HG02870 (cell line): Measurements from ENCODE around the gene FMNL2.

Experiments
- ATAC-seq: cut with Tn5 transposase; IDR thresholded peaks from one replicate; pipeline ENCODE4 v1.9.1; 2021; ENCODE audit warnings: mild to moderate bottlenecking, moderate library complexity; ENCODE audit not compliant: unreplicated experiment

Gene FMNL2

DNA sequence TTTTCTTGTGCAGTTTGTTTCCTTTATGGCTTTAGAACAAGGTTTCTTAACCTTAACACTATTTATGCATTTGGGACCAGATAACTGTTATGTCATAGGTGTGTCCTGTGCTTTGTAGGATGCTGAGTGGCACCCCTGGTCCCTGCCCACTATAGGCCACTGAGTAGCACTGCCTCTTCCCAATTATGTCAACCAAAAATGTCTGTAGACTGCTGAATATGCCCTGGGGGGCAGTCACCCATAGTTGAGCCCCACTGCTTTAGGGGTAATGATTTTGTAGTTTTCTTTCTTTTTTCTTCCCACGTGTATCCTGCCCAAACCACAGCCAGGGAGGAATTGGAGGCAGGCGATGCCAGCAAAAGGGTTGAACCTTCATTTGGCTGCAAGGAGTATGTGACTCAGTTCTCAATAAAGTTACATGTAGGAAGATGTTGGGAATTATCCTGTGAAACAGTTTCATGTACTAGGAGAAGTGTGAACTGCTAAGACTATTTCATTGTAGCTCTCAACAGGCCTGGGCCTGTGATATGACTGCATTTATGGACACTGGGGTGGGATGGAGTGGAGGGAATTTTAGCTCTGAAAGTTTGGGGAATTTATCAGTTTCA is 65.7 kb downstream of the FMNL2 start:
- ATAC-seq: no peak

DNA sequence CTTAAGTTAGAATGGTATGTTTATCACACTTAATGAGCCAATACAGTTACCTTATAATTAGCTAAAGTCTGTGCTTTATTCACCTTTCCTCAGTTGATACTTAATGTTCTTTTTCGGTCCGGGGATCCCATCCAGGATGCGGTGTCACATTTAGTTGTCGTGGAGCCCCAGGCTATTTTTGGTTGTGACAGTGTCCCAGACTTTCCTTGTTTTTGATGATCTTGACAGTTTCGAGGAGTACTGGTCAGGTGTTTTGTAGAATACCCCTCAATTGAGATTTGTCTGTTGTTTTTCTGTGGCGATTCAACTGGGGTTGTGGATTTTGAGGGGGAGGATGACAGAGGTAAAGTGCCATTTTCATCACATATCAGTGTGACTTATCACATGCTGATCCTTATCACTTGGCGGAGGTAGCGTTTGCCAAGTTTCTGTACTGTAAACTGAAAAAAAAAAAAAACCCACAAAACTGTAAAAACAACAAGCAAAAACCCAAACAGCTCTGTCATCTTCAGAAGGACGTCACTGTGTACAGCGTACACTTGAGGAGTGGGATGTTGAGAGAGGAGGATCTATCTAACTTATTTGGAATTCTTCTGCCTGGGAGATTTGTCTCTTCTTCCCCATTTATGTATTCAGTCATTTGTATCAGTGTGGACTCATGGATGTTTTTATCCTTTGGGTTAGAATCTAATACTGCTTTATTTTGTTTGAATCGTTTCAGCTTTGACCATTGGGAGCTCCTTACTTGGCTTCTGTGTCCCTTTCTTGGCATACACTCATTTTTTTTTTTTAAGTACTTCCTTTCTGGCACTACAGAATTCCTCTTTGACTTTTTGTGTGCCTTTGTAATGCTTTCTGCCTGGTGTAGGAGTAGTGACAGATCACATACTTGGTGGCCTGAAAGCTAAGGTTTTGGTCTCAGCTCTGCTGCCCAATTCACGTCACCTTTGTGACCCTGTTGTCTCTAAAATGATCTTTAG is 68.1 kb downstream of the FMNL2 start:
- no peak for ATAC-seq

DNA sequence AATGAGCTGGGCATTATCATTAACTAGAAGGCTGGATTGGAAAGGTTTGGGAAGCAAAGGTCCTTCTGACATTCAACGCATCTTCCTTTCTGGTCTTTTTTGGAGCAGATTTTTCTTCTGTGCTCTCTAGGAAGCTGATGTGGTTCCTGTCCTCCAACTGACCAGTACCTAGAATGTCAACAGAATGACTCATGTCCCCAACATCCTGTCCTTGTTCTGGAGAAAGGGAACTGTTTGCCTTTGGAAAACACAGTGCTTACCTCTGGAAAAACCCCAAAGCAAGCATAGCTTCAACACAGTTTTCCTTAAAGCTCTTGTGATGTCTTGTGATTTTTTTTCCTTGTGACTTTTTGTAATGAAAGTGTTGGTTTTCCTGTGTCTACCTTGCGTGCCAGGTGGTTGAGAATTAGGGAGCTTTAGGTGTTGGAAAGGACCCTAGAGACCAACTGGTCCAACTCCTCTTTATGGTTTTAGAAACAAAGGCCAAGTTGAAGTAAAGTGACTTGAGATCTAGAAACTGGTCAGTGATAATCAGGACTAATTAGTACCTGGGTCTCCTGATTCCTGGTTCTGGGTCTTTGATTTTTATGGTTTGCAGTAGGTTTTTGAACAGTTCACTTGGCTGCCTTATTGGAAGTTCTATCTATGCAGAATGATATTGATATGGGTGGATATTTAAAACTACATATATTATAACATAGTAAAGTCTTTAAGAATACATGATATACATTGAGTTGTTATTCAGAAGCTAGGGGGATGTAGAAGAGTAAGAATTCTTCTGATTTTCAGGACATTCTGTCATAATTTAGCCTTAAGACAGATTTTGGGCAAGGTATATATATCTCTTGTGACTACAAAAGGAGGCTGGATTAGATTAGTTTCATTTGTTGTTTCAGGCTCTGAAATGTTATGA is 70.5 kb downstream of the FMNL2 start:
- no peak for ATAC-seq

DNA sequence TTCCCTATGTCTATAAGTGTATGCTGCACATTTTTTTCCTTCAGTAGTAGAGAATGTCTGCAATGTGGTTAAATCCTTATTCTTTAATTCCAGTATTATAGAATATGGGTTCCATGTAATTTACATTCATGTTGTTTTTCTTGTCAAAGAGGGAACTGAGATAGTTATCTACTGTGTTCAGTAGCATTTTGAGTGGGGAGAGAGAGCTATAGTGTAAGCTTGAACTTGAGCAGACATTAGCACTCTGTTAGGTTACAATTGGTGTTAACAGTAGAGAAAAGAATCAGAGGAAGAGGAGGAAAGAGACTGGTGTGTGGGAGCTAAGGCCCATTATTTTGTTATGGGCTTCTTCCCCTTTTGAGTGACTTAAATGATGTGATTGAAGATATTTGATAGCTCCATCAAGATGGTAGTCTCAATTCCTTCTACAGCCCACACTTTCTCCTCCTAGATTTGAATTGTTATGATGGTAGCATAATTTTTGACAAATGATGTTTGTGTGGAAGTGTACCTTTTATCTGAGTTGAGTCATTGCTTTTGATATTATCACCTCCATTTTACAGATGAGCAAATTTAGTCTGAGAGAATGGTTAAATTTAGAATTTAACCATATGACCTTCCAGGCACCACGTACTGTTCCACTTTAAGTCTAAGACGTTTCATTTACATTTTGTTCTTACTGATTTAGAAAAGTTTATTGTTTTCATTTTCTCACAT is 71.3 kb downstream of the FMNL2 start:
- ATAC-seq: peak; percentile 55

DNA sequence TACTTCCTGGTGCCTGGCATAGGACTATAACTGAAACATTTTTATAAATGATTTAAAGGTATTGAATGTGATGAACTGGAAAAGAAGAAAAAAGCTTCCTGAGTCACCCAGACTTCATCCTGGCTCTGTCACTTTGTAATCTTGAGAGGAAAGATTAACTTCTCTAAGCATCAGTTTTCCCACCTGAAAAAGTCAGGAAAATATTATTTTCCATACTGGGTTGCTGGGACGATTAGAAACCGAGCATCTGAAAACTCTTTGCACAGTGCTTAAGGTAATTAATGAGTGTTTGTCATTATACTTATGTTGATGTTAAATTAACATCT is 71.8 kb downstream of the FMNL2 start:
- ATAC-seq: no peak

DNA sequence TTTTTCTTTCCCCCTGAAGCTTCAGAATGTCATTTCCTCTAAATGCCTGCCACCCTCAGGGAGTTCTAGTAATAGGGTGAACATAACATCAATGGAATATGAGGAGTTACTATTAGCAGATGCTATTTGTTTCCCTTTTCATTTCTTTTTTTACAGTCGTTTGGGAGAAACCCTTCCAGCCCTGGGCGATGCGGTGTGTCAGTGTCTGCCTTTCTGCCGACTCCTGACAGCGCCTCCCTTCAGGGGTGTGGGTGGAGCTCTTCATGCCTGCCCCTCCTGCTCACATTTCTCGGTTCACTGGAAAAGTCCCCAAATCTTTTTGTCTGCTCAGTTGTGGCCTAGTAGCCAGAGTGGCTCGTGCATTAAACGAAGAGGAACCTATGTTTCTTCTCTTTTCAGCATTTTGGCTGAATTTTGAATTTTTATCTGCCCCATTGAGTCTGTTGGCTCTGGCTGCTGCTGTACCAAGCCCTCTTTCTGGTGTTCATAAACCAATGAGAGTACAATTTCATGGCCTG is 72.3 kb downstream of the FMNL2 start:
- peak; percentile 77 for ATAC-seq

DNA sequence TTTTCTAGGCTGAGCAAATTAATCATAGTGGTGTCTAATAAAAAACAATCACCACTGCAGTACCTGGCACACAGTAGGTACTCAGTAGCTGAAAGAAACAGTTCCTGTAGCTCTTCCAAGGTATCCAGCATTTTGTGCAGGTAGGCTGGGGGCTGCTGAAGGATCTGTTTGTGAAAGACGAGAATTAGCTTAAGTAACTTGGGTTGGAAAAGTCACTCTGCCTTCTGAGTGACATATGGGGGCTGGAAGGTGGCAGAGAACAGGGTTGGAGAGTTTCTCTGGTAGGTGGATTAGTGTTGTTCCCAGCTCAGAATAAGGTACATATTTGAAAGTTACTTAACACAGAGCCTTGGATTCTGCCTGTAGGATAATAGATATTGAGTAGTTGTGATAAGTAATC is 72.8 kb downstream of the FMNL2 start:
- no peak for ATAC-seq

DNA sequence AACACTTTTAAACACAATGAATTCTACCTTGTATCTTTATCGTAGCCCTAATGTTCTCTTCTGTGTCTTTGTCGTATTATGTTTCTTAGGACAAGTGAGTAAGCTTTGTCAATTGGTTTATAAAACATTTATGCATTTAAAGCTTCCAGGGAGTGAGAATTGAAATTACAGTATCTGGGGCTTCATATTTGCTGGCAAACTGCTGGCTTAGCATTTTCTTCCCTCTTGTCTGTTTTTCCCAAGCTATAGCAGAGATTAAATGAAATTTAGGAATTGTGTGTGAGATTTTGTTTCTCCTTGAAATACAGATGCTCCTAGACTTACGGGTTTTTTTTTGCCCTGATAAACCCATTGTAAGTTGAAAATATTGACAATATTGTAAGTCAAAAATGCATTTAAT is 73.3 kb downstream of the FMNL2 start:
- no peak for ATAC-seq

DNA sequence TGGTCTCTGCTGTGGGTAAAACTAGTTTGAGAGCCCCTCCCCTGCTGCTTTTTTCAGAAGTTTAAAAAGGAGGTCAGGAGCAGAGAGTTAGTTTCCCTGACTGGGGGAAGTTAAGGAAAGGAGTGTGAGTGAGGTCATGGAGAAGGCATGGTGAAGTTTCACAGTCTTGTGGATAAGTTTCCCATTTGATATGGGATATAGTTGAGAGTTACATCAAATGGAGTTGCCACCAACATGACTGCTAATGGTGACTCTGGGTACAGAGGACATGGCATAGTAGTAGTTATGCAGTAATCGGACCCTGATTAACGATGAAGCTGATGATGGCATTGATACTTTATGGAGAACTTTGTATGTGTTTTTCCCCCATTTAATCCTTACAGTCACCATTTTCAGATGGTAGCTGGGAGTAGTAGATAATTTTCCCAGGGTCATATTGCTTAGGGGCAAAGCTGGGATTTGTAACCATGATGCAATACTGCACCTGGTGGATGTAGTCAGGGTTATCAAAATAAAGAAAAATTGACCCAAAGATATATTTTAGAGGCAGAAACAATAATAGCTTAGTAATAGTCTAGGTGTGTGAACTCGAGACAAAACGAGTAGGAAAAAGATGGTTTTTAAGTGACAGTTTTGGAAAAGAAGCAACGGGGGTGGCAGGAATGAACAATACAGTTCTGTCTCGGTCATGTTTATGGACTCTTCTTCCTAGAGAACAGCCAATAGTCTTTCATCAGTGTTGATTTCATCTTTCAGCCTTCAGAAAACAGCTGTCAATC is 74.6 kb downstream of the FMNL2 start:
- no peak for ATAC-seq

DNA sequence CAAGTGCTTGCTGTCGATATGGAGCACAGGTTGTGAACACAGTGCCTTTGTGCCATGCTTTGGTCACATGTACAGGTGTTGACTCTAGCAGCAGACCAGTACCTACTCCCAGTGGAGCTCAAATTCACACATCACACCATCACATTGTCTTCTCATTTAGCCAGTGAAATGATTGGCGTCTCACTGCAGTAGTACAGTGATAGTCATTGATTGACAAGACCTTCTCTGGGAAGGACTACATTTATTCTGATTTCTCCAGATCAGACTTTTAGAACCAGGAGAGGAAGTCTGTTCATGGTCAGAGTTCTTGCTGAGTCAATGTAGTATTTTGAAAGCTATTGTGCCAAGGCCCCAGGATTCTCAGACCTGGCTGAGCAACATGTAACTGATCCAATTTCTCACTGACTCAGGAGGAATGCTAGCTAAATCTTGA is 75.2 kb downstream of the FMNL2 start:
- no peak for ATAC-seq

DNA sequence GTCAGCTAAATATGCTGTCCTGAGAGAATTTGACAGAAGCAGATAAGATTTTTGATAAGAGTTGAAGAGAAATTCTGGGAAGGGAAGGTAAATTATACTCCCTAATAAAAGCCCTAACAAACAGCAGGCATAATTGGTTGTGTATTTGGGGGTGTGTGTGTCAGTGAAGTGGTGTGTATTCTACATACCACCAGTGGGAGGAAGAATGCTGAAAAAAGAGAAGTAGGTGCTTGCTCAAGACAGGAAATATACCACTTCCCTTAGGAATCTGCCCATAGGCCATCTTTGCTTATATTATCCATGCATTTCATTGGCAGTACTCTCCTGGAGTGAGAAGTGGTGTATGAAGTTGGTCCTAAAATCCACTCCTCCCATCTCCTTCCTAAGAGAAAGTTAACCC is 76.2 kb downstream of the FMNL2 start:
- ATAC-seq: no peak

DNA sequence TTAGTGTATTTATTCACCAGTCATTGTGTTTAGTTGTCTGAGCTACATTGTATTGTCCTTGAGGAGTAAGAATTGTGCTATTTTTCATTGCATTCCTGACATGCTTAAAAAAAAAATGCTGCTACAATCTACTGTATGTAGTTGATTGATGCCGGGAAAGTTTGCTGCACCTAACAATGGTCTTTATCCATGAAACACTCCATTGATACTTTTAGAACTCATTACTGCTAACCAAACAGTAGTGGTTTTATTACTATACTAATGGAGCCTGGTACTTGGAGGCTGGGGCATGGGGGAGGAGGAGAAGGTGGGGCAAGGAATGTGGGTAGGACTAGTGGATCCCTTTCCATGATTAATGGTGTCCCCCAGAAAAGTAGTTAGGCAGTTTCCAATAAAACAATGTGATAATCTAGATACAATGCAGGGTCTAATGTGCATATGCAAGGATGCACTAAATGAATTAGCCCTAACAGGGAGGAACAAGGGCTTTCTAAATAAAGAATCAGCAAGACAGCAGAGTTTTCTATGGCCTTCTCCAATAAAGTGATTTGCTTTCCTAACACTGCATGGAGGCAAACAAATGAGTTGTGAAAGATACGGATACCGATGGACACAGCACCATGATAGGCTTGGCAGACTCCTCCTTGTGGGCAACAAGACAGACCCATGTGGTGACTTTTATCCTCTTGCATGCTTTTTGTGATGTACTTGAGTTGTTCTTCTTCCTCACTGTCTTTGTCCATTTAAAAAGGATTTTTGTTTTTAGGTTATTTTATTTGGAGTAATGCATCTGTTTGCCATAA is 78.5 kb downstream of the FMNL2 start:
- ATAC-seq: no peak

DNA sequence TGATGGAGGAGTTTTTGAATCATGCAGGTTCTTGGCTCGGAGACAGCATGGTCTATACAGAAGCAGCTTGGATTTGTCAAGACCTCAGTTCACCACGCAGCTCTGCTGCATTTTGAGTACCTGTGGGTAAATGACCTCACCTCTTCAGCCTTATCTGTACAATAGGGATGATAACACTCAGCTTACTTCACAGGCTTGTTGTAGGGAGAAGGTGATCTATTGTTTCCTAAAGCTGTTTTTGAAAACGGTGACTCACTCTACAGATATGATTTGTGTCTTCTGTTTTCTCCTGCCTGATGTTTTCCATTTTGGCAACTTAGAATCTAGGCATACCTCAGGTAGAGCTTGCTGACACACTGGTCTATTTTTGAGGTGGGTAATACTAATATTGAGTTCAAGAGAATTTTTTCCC is 80.3 kb downstream of the FMNL2 start:
- no peak for ATAC-seq

DNA sequence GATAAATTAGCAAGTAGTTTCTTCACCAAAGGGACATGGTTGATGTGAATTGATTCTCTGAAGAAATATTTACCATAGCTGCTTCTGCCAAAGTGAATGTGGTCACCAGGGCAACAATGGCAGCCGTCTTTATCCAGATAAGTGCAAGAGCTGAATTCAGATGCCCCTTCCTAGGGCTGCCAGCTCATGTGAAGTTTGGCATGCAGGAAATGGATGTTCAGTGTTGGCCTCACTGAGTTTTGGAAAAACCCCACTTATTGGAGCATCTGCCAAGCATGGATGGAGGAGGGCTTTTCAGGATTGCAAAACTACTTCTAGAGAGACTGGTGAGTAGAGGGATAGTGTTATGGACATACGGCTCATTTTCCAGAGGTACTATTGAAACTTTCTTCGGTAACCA is 80.8 kb downstream of the FMNL2 start:
- no peak for ATAC-seq

DNA sequence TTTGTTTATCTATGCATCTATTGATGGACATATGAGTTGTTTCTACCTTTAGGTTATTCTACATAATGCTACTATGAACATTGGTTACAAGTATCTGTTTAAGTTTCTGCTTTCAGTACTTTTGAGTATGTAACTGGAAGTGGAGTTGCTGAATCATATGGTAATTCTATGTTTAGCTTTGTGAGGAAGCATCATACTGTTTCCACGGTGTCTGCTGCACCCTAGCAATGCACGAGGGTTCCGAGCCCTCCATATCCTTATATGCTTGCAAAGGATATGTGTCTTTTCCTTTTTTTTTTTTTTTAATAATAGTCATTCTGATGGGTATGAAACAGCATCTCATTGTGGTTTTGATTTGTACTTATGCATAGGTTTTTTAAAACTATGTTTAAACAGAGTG is 83.7 kb downstream of the FMNL2 start:
- no peak for ATAC-seq

DNA sequence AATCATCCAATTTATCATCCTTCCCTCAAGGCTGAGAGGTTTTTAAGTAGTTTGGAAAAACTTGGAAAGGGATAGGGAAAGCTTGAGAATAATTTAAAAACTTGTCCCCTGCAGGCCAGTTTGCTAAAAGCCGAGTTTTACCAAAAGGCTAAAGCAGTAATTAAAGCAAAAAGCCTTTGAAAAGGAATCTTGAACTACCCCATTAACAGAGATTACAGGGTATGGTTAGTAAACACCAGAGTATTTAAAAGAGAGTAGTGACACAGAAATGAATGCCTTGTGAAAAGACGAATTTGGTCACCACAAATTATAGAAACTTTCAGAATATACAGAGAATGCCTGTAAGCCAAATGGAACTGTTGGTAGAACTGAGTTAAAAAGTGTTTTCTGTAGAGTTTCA is 85.0 kb downstream of the FMNL2 start:
- ATAC-seq: no peak

DNA sequence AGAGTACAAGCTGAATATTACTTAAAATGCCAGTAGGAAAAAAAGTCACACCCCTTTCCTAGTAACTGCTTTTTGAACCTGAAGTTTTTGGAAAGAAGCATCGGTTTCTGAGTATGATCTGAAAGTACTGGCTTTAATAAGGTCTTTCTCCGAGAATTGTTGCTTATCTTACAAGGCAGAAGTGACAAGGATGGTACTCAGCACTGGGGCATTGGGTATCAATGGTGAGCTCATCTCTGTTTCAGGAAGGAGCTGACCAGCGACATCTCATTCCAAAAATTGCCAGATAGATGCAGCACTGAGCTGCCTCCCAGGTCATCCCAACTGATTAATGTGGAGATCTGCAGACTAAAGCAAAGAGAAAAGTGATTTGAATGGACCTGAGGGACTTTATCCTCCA is 85.4 kb downstream of the FMNL2 start:
- ATAC-seq: no peak

DNA sequence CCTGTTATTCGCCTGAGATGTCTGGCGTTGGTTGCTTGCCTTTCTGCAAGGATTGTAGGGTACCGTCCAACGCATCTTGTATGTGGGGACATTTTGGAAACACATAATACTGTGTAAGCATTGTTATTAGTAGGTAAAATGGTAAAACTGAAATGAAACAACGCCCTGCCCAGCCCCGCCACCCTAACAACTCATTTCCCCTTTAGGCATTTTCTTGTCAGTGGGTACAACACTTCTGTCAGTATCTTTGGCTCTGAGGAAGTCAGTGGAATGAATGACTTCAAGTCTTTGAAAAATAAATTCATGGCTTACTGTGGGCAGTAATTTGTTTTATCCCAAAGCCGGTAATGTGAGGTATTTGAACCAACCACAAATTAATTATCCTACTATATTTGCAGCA is 86.0 kb downstream of the FMNL2 start:
- ATAC-seq: no peak
